Liver (tissue), 9 donors: Measurements from ENCODE around the gene CCDC12. TPM values are rescaled to one million over a fixed set of nuclear protein-coding genes. Genes with fewer than 3 reads are reported as not detected.

Experiments
- DNase-seq: peaks from one replicate; pipeline ENCODE4 v3.0.0-alpha.2; 2017; ENCODE audit warnings: low spot score
- H3K27ac ChIP-seq, 2 donors: one replicate each; pipeline ENCODE4 v1.7.0; 2013; ENCODE audit warnings: inconsistent platforms in 2 of 2, low read length in 2 of 2, control low read depth in 1 of 2, low read depth in 1 of 2, mild to moderate bottlenecking in 1 of 2
- H3K27me3 ChIP-seq, 4 donors: one replicate each; pipeline versions ENCODE4 v1.6.1 to v1.7.0; 2013; ENCODE audit warnings: low read length in 3 of 4, inconsistent platforms in 1 of 4, mild to moderate bottlenecking in 1 of 4, moderate library complexity in 1 of 4; ENCODE audit not compliant: control insufficient read depth in 4 of 4, insufficient read depth in 4 of 4
- H3K36me3 ChIP-seq, 4 donors: one replicate each; pipeline versions ENCODE4 v1.6.1 to v1.7.0; 2013; ENCODE audit warnings: low read length in 3 of 4, mild to moderate bottlenecking in 3 of 4, low read depth in 1 of 4, moderate library complexity in 1 of 4; ENCODE audit not compliant: control insufficient read depth in 4 of 4, insufficient read depth in 3 of 4
- H3K4me1 ChIP-seq, 4 donors: one replicate each; pipeline versions ENCODE4 v1.6.1 to v1.7.0; 2013; ENCODE audit warnings: low read length in 3 of 4, mild to moderate bottlenecking in 3 of 4, moderate library complexity in 1 of 4; ENCODE audit not compliant: control insufficient read depth in 4 of 4, insufficient read depth in 4 of 4
- H3K4me3 ChIP-seq, 3 donors: one replicate each; pipeline versions ENCODE4 v1.6.1 to v1.7.0; 2013; ENCODE audit warnings: low read length in 3 of 3, control low read depth in 1 of 3, low read depth in 1 of 3, mild to moderate bottlenecking in 1 of 3
- H3K9ac ChIP-seq, 2 donors: one replicate each; pipeline ENCODE4 v1.7.0; 2013; ENCODE audit warnings: low read length in 2 of 2, mild to moderate bottlenecking in 2 of 2, moderate library complexity in 2 of 2, control low read depth in 1 of 2, low read depth in 1 of 2
- H3K9me3 ChIP-seq, 4 donors: one replicate each; pipeline versions ENCODE4 v1.6.1 to v1.7.0; 2013; ENCODE audit warnings: low read length in 3 of 4; ENCODE audit not compliant: control insufficient read depth in 4 of 4
- EGR1 ChIP-seq, 2 donors: IDR thresholded peaks; 2 replicates each; pipeline ENCODE4 v1.6.1; 2016 to 2018; ENCODE audit warnings: antibody characterized with exemption in 2 of 2, low read depth in 2 of 2
- FOXA1 ChIP-seq: IDR thresholded peaks from 2 replicates; pipeline ENCODE4 v1.6.1; 2016; ENCODE audit warnings: antibody characterized with exemption
- FOXA2 ChIP-seq: IDR thresholded peaks from 2 replicates; pipeline ENCODE4 v1.6.1; 2016; ENCODE audit warnings: antibody characterized with exemption
- GABPA ChIP-seq, 2 donors: IDR thresholded peaks in 1 of 2; conservative IDR thresholded peaks in 1 of 2; 2 replicates each; pipeline ENCODE4 v1.6.1; 2016; ENCODE audit warnings: antibody characterized with exemption in 2 of 2, mild to moderate bottlenecking in 1 of 2, moderate library complexity in 1 of 2
- HNF4A ChIP-seq, 2 donors: conservative IDR thresholded peaks; 2 replicates each; pipeline ENCODE4 v1.6.1; 2016; ENCODE audit warnings: antibody characterized with exemption in 2 of 2, mild to moderate bottlenecking in 2 of 2
- HNF4G ChIP-seq: IDR thresholded peaks from 2 replicates; pipeline ENCODE4 v1.6.1; 2016; ENCODE audit warnings: antibody characterized with exemption
- JUND ChIP-seq, 2 donors: IDR thresholded peaks; 2 replicates each; pipeline ENCODE4 v1.6.1; 2016; ENCODE audit warnings: antibody characterized with exemption in 2 of 2
- MAX ChIP-seq: IDR thresholded peaks from 2 replicates; pipeline ENCODE4 v1.6.1; 2016; ENCODE audit warnings: antibody characterized with exemption
- NR2F2 ChIP-seq: IDR thresholded peaks from 2 replicates; pipeline ENCODE4 v1.6.1; 2016; ENCODE audit warnings: antibody characterized with exemption
- RAD21 ChIP-seq, 2 donors: IDR thresholded peaks; 2 replicates each; pipeline ENCODE4 v1.6.1; 2016; ENCODE audit warnings: antibody characterized with exemption in 2 of 2, mild to moderate bottlenecking in 2 of 2
- RXRA ChIP-seq, 2 donors: IDR thresholded peaks; 2 replicates each; pipeline ENCODE4 v1.6.1; 2017 to 2018; ENCODE audit warnings: antibody characterized with exemption in 2 of 2, mild to moderate bottlenecking in 1 of 2
- SP1 ChIP-seq: IDR thresholded peaks from 2 replicates; pipeline ENCODE4 v1.6.1; 2018; ENCODE audit warnings: antibody characterized with exemption, mild to moderate bottlenecking
- TAF1 ChIP-seq: conservative IDR thresholded peaks from 2 replicates; pipeline ENCODE4 v1.6.1; 2016; ENCODE audit warnings: antibody characterized with exemption, mild to moderate bottlenecking
- YY1 ChIP-seq: IDR thresholded peaks from 2 replicates; pipeline ENCODE4 v1.6.1; 2016; ENCODE audit warnings: antibody characterized with exemption, mild to moderate bottlenecking
- ZBTB33 ChIP-seq: IDR thresholded peaks from 2 replicates; pipeline ENCODE4 v1.6.1; 2016; ENCODE audit warnings: antibody characterized with exemption
- WGBS: extraction: QIAGEN DNeasy Blood & Tissue Kit; methylation state at CpG from one replicate; pipeline ENCODE4 v1.1.7; 2013; 5-methylcytosine and 5-hydroxymethylcytosine counted together
- polyA plus RNA-seq, 2 donors: library from polyadenylated mRNA; stranded (reverse) in 1 of 2; unstranded in 1 of 2; fragments of 200-250 nt in 1 of 2; fragments of >200 nt in 1 of 2; fragmentation: Nextera tagmentation in 1 of 2; extraction: Ambion mirVana in 1 of 2; gene quantifications; one replicate each; pipeline versions ENCODE4 v1.2.1 to v1.2.3, GENCODE V29; 2013 to 2015
- total RNA-seq, 2 donors: library from RNA; depleted of rRNA; stranded (reverse); fragments of >200 nt; gene quantifications; one replicate each; pipeline ENCODE4 v1.2.3, GENCODE V29; 2014
- TF ChIP-seq, protein P1 (sequence below): fragments of 150-350 bp; IDR thresholded peaks from 2 replicates; pipeline ENCODE4 v1.5.1; 2017; ENCODE audit warnings: improper control_type of control experiment, low read depth, low read length; ENCODE audit not compliant: missing input control
- TF ChIP-seq, protein P2 (sequence below): IDR thresholded peaks from 2 replicates; pipeline ENCODE4 v1.6.1; 2016; ENCODE audit warnings: antibody characterized with exemption
- TF ChIP-seq, protein P3 (sequence below): IDR thresholded peaks from 2 replicates; pipeline ENCODE4 v1.6.1; 2016; ENCODE audit warnings: antibody characterized with exemption, mild to moderate bottlenecking
- donor health status: healthy.
- donor health status: healthy.
- donor health status: healthy.
- donor health status: healthy.
- donor health status: healthy.

The CCDC12 gene
- total and polyA plus RNA-seq, 4 donors = 8.5 to 35.1 (median 26.6) TPM

- Histone ChIP-seq H3K4me1 (peaks cover 0 to 10% (median 5%) of the 10 kb centered on the region in 4 donors), H3K9ac (no peak overlapping the region), H3K36me3 (peaks cover 0 to 19% (median 6%) of the 10 kb centered on the region in 4 donors), H3K9me3 (no peaks in the 10 kb centered on the region), H3K4me3 (no peak overlapping the region), H3K27me3 (no peaks in the 10 kb centered on the region), H3K27ac (peak overlapping the region; percentile 1 to 36)
- DNase-seq = no peak
- TF ChIP-seq, protein P1, sequence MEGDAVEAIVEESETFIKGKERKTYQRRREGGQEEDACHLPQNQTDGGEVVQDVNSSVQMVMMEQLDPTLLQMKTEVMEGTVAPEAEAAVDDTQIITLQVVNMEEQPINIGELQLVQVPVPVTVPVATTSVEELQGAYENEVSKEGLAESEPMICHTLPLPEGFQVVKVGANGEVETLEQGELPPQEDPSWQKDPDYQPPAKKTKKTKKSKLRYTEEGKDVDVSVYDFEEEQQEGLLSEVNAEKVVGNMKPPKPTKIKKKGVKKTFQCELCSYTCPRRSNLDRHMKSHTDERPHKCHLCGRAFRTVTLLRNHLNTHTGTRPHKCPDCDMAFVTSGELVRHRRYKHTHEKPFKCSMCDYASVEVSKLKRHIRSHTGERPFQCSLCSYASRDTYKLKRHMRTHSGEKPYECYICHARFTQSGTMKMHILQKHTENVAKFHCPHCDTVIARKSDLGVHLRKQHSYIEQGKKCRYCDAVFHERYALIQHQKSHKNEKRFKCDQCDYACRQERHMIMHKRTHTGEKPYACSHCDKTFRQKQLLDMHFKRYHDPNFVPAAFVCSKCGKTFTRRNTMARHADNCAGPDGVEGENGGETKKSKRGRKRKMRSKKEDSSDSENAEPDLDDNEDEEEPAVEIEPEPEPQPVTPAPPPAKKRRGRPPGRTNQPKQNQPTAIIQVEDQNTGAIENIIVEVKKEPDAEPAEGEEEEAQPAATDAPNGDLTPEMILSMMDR = no peak
- TF ChIP-seq YY1 (no peak), HNF4G (no peak), EGR1 (IDR thresholded peaks at IDR 0.05; ENCODE audit: low read depth in 2 of 2) (no peak), MAX (no peak), RXRA (IDR thresholded peaks at IDR 0.05) (peak; percentile 39 to 44), ZBTB33 (no peak), TAF1 (no peak), RAD21 (IDR thresholded peaks at IDR 0.05) (peak in 1 of 2 donors; percentile 15), FOXA2 (peak; percentile 62), HNF4A (conservative IDR thresholded peaks at IDR 0.05) (peak; percentile 23 to 35), NR2F2 (no peak), GABPA (IDR thresholded peaks at IDR 0.05 in 1 of 2, conservative IDR thresholded peaks at IDR 0.05 in 1 of 2) (no peak), SP1 (no peak), FOXA1 (no peak), JUND (IDR thresholded peaks at IDR 0.05) (no peak)
- TF ChIP-seq, protein P2, sequence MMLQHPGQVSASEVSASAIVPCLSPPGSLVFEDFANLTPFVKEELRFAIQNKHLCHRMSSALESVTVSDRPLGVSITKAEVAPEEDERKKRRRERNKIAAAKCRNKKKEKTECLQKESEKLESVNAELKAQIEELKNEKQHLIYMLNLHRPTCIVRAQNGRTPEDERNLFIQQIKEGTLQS = no peak
- TF ChIP-seq, protein P3, sequence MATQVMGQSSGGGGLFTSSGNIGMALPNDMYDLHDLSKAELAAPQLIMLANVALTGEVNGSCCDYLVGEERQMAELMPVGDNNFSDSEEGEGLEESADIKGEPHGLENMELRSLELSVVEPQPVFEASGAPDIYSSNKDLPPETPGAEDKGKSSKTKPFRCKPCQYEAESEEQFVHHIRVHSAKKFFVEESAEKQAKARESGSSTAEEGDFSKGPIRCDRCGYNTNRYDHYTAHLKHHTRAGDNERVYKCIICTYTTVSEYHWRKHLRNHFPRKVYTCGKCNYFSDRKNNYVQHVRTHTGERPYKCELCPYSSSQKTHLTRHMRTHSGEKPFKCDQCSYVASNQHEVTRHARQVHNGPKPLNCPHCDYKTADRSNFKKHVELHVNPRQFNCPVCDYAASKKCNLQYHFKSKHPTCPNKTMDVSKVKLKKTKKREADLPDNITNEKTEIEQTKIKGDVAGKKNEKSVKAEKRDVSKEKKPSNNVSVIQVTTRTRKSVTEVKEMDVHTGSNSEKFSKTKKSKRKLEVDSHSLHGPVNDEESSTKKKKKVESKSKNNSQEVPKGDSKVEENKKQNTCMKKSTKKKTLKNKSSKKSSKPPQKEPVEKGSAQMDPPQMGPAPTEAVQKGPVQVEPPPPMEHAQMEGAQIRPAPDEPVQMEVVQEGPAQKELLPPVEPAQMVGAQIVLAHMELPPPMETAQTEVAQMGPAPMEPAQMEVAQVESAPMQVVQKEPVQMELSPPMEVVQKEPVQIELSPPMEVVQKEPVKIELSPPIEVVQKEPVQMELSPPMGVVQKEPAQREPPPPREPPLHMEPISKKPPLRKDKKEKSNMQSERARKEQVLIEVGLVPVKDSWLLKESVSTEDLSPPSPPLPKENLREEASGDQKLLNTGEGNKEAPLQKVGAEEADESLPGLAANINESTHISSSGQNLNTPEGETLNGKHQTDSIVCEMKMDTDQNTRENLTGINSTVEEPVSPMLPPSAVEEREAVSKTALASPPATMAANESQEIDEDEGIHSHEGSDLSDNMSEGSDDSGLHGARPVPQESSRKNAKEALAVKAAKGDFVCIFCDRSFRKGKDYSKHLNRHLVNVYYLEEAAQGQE = no peak
- 22% methylated on average over 1 of the region's 1 CpG for WGBS
Observed at GRCh38 chr3:47022641-47023071, 46.1 kb upstream of the CCDC12 start.
